H1 (cell line): ENCODE results near the gene GNAO1. TPM values are rescaled to one million over a fixed set of nuclear protein-coding genes. Genes with fewer than 3 reads are reported as not detected.

Experiments used
- ATF2 ChIP-seq: IDR thresholded peaks from 2 replicates; pipeline ENCODE4 v1.6.1; 2012; ENCODE audit warnings: low read length, inconsistent platforms
- FOSL1 ChIP-seq: IDR thresholded peaks from 2 replicates; pipeline ENCODE4 v1.6.1; 2011; ENCODE audit warnings: mild to moderate bottlenecking, low read depth, low read length, moderate library complexity; ENCODE audit not compliant: insufficient read depth
- NANOG ChIP-seq: IDR thresholded peaks from 2 replicates; pipeline ENCODE4 v1.6.1; 2011; ENCODE audit warnings: low read length, low read depth, mild to moderate bottlenecking, inconsistent platforms; ENCODE audit not compliant: insufficient read depth, poor library complexity, severe bottlenecking
- POLR2AphosphoS5 ChIP-seq: IDR thresholded peaks from 2 replicates; pipeline ENCODE4 v1.6.1; 2011; ENCODE audit warnings: low read depth, low read length
- RAD21 ChIP-seq, 2 experiments: IDR thresholded peaks in 1 of 2; conservative IDR thresholded peaks in 1 of 2; 2 replicates each; pipeline ENCODE4 v1.6.1; 2011; ENCODE audit warnings: low read depth in 2 of 2, low read length in 2 of 2, improper control_type of control experiment in 1 of 2, inconsistent platforms in 1 of 2, mild to moderate bottlenecking in 1 of 2, moderate library complexity in 1 of 2
- SIRT6 ChIP-seq: IDR thresholded peaks from one replicate; pipeline ENCODE4 v1.7.1; 2012; ENCODE audit warnings: low read length, inconsistent platforms
- SIX5 ChIP-seq: IDR thresholded peaks from 2 replicates; pipeline ENCODE4 v1.6.1; 2011; ENCODE audit warnings: mild to moderate bottlenecking, low read depth, low read length
- TBP ChIP-seq: IDR thresholded peaks from 2 replicates; pipeline ENCODE4 v1.6.1; 2011; ENCODE audit warnings: low read depth, low read length, improper control_type of control experiment
- TCF12 ChIP-seq: IDR thresholded peaks from 2 replicates; pipeline ENCODE4 v1.6.1; 2011; ENCODE audit warnings: low read depth, mild to moderate bottlenecking, low read length
- polyA plus RNA-seq, 7 experiments: library from polyadenylated mRNA; depleted of rRNA in 3 of 7; stranded (reverse) in 5 of 7; unstranded in 2 of 7; fragments of >200 nt in 5 of 7; fragments of 200-250 nt in 2 of 7; gene quantifications; 1 replicate in 5 of 7; 2 replicates in 1 of 7; 4 replicates in 1 of 7; pipeline versions ENCODE4 v1.2.1 to v1.2.3, GENCODE V29; 2011 to 2013; ENCODE audit warnings: missing spikeins in 2 of 7, mixed read lengths in 2 of 7
- total RNA-seq: library from RNA; stranded (reverse); fragmentation: NEBNext Ultra II Directional; extraction: Animal tissue kit (Norgen Biotek cat#: 25700); gene quantifications from 2 replicates; pipeline ENCODE4 v1.2.1, GENCODE V29; 2021

The GNAO1 gene
- total and polyA plus RNA-seq, 2 of the 8 experiments (the other 6 are each of a cell fraction or from before 2014, with no cell fraction given), result 6.7 to 34.4 TPM

GRCh38 chr16:56163089-56163488, 28.2 kb upstream of the GNAO1 start (continued):
- TF ChIP-seq ATF2 (no peak), FOSL1 (no peak), POLR2AphosphoS5 (no peak), SIX5 (no peak), RAD21 (IDR thresholded peaks at IDR 0.05 in 1 of 2, conservative IDR thresholded peaks at IDR 0.05 in 1 of 2; ENCODE audit: low read depth in 2 of 2, low read length in 2 of 2) (no peak), TBP (no peak), TCF12 (no peak), SIRT6 (no peak), NANOG (no peak)
- TF ChIP-seq, all 59 proteins: peak for 0
